Measurements from ENCODE around the gene SCPEP1. TPM values are rescaled to one million over a fixed set of nuclear protein-coding genes. Genes with fewer than 3 reads are reported as not detected.
A peak's percentile ranks its signal among the peaks of the same experiment; 100 is the strongest.
"Not testable (repeated sequence)": the region's sequence is repeated elsewhere in the genome, so short reads cannot be mapped to it uniquely, and the experiment has no call there.

Gene SCPEP1
- total RNA-seq, 1 donor from 2014 or later: 93.8 TPM

GRCh38 chr17:56956992-56957391, 20.9 kb upstream of the SCPEP1 start:
- no peak for ATAC-seq
- intact Hi-C loops (cut with DNase I): no loop called here
- no peak for DNase-seq (ENCODE audit: missing footprints)

GRCh38 chr17:56960596-56961538, 17.1 kb upstream of the SCPEP1 start, which contains the start of gene COIL:
Gene COIL, minus strand, starts transcription at chr17:56961050. Its CDS starts 31 bp downstream, at chr17:56961019.
- intact Hi-C loops (cut with DNase I): no loop called here
- ATAC-seq (peak; percentile 98), DNase-seq (ENCODE audit: missing footprints) (peak; percentile 96)

GRCh38 chr17:56965241-56965640, 12.7 kb upstream of the SCPEP1 start:
- intact Hi-C loops (cut with DNase I); DNase-seq (ENCODE audit: missing footprints); ATAC-seq: not testable (repeated sequence)

- DNase-seq (ENCODE audit: missing footprints); ATAC-seq; intact Hi-C loops (cut with DNase I): not testable (repeated sequence)
These were observed 12.2 kb upstream of the SCPEP1 start for GRCh38 chr17:56965681-56966080.

- no peak for ATAC-seq
- DNase-seq (ENCODE audit: missing footprints): no peak
- intact Hi-C loops (cut with DNase I): no loop called here
These were observed 11.6 kb upstream of the SCPEP1 start for GRCh38 chr17:56966338-56966737.

GRCh38 chr17:56970974-56971373, 7.0 kb upstream of the SCPEP1 start:
- DNase-seq (ENCODE audit: missing footprints) (no peak), ATAC-seq (no peak)
- intact Hi-C loops (cut with DNase I): no loop called here

GRCh38 chr17:56972111-56972730, 5.7 kb upstream of the SCPEP1 start:
- DNase-seq (ENCODE audit: missing footprints): no peak
- intact Hi-C loops (cut with DNase I): no loop called here

GRCh38 chr17:56973520-56973919, 4.4 kb upstream of the SCPEP1 start:
- intact Hi-C loops (cut with DNase I): no loop called here
- ATAC-seq (no peak), DNase-seq (ENCODE audit: missing footprints) (no peak)

More at GRCh38 chr17:56972111-56972730, 5.7 kb upstream of the SCPEP1 start:
- ATAC-seq: no peak

- DNase-seq (ENCODE audit: missing footprints) (no peak), ATAC-seq (no peak)
- intact Hi-C loops (cut with DNase I): no loop called here
These were observed 3.9 kb upstream of the SCPEP1 start for GRCh38 chr17:56974055-56974454.

- intact Hi-C loops (cut with DNase I): no loop called here
- no peak for ATAC-seq
These were observed 2.3 kb upstream of the SCPEP1 start for GRCh38 chr17:56975656-56976055.

GRCh38 chr17:56976941-56977608, 856 bp upstream of the SCPEP1 start:
- DNase-seq (ENCODE audit: missing footprints): no peak
- intact Hi-C loops (cut with DNase I): no loop called here

More at GRCh38 chr17:56975656-56976055, 2.3 kb upstream of the SCPEP1 start:
- DNase-seq (ENCODE audit: missing footprints): no peak

GRCh38 chr17:56978441-56979090, 635 bp downstream of the SCPEP1 start:
- intact Hi-C loops (cut with DNase I): no loop called here
- ATAC-seq: peak; percentile 35
- DNase-seq (ENCODE audit: missing footprints): no peak

More at GRCh38 chr17:56976941-56977608, 856 bp upstream of the SCPEP1 start:
- no peak for ATAC-seq

GRCh38 chr17:56979091-56979480, 1.2 kb downstream of the SCPEP1 start:
- DNase-seq (ENCODE audit: missing footprints): no peak
- no peak for ATAC-seq
- intact Hi-C loops (cut with DNase I): no loop called here

GRCh38 chr17:56980526-56980925, 2.6 kb downstream of the SCPEP1 start:
- intact Hi-C loops (cut with DNase I); ATAC-seq; DNase-seq (ENCODE audit: missing footprints): not testable (repeated sequence)

GRCh38 chr17:56982312-56982711, 4.4 kb downstream of the SCPEP1 start:
- intact Hi-C loops (cut with DNase I): no loop called here
- ATAC-seq (no peak), DNase-seq (ENCODE audit: missing footprints) (no peak)

- ATAC-seq: no peak
- DNase-seq (ENCODE audit: missing footprints): no peak
- intact Hi-C loops (cut with DNase I): no loop called here
These were observed 5.4 kb downstream of the SCPEP1 start for GRCh38 chr17:56983366-56983765.

GRCh38 chr17:56985371-56986162, 7.6 kb downstream of the SCPEP1 start:
- DNase-seq (ENCODE audit: missing footprints) (peak; percentile 63), ATAC-seq (peak; percentile 59)
- intact Hi-C loops (cut with DNase I): no loop called here

GRCh38 chr17:56987283-56987834, 9.4 kb downstream of the SCPEP1 start:
- ATAC-seq: no peak
- intact Hi-C loops (cut with DNase I): no loop called here
- no peak for DNase-seq (ENCODE audit: missing footprints)

Measured in Right ventricle myocardium inferior (tissue), 1 donor.